ENCODE data around the gene NCKAP5. TPM values are rescaled to one million over a fixed set of nuclear protein-coding genes. Genes with fewer than 3 reads are reported as not detected.

The NCKAP5 gene
- total and polyA plus RNA-seq, 2 experiments from 2014 or later = 0.21 to 0.31 TPM

DNA sequence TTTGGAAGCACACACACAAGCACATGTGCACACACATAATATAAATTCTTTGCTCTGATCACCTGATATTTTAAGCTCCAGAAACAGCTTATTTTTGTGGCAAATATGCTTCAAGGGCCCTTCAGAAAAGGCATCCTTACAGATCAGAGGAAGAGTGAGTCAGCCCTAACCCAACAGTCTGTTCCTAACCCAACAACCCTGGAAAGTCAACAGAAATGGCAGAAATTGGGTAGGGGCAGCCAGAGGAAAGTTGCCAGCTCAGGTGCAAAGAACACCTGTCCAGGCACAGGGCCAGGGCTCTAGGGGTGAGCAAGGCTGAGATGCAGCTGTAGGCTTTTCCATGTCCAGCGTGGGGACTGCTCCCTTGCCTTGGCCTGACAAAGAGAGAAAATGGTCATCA lies 6.4 kb upstream of the NCKAP5 start:
- no peaks in the 10 kb centered on the region for H3K27me3 ChIP-seq
- H3K36me3 ChIP-seq = no peaks in the 10 kb centered on the region
- no peaks in the 10 kb centered on the region for H3K9me3 ChIP-seq (ENCODE audit: low read depth)
- no peak overlapping the region for H3K27ac ChIP-seq
- no peak for TF ChIP-seq CTCF (IDR thresholded peaks at IDR 0.05; ENCODE audit: low read depth, low read length)
- DNase-seq (ENCODE audit: low read depth in 1 of 2, low spot score in 1 of 2) = no peak
- no peak overlapping the region for H3K4me3 ChIP-seq
- no peaks in the 10 kb centered on the region for H3K4me1 ChIP-seq (ENCODE audit: low read depth)

GRCh38 chr2:133574186-133574585 lies 5.9 kb upstream of the NCKAP5 start:
- Histone ChIP-seq H3K9me3 (ENCODE audit: low read depth) (no peaks in the 10 kb centered on the region), H3K4me3 (no peak overlapping the region), H3K27ac (no peak overlapping the region), H3K27me3 (no peaks in the 10 kb centered on the region), H3K36me3 (no peaks in the 10 kb centered on the region), H3K4me1 (ENCODE audit: low read depth) (no peaks in the 10 kb centered on the region)
- no peak for DNase-seq (ENCODE audit: low read depth in 1 of 2, low spot score in 1 of 2)
- no peak for TF ChIP-seq CTCF (IDR thresholded peaks at IDR 0.05; ENCODE audit: low read depth, low read length)

GRCh38 chr2:133573491-133574162 lies 5.4 kb upstream of the NCKAP5 start:
- H3K4me3 ChIP-seq = no peak overlapping the region
- no peaks in the 10 kb centered on the region for H3K4me1 ChIP-seq (ENCODE audit: low read depth)
- TF ChIP-seq CTCF (IDR thresholded peaks at IDR 0.05; ENCODE audit: low read depth, low read length) = no peak
- no peak for DNase-seq (ENCODE audit: low read depth in 1 of 2, low spot score in 1 of 2)
- H3K9me3 ChIP-seq (ENCODE audit: low read depth) = no peaks in the 10 kb centered on the region
- H3K36me3 ChIP-seq = no peaks in the 10 kb centered on the region
- H3K27ac ChIP-seq = no peak overlapping the region
- no peaks in the 10 kb centered on the region for H3K27me3 ChIP-seq

DNA sequence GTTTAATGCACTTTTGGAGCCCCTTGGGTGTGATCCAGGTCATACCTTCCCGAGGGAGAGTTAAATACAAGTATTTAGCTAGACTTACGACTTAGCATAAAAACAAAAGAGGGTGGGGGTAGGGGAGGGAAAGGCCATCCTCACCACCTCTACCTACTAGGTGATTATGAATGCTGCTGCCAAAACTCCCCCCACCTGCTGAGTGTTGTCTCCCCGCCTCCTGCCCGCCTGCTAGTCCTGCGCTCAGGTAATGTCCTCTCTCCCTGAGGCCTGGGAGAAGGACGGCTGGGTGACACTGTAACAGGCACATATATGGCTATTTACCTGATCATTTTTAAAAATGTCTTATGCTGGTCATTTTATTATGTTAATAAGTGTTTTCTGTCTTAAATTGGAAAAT lies 3.0 kb upstream of the NCKAP5 start:
- H3K27ac ChIP-seq = no peak overlapping the region
- peaks cover 8% of the 10 kb centered on the region for H3K4me1 ChIP-seq (ENCODE audit: low read depth)
- H3K4me3 ChIP-seq = no peak overlapping the region
- H3K36me3 ChIP-seq = no peaks in the 10 kb centered on the region
- DNase-seq (ENCODE audit: low read depth in 1 of 2, low spot score in 1 of 2) = no peak
- H3K27me3 ChIP-seq = no peaks in the 10 kb centered on the region
- TF ChIP-seq CTCF (IDR thresholded peaks at IDR 0.05; ENCODE audit: low read depth, low read length) = no peak
- H3K9me3 ChIP-seq (ENCODE audit: low read depth) = no peaks in the 10 kb centered on the region

DNA sequence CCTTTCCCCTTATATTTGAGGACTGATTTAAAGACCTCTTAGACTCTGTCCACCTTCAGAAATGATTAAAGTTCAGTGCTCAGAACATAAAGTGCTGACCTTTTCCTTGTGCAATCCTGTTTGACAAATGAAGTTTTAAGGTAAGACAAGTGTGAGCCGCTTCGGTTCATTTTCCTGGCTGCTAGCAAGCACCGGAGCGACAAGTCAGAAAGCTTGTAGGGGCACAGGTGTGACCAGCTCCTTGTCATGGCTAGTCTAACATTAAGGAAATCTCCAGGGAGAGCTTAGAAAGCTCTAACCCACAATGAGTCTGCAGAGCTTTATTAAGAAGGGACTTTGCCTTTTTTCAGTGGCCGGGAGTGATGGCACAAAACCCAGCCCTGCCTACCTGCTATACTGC lies 2.3 kb upstream of the NCKAP5 start:
- no peak for DNase-seq (ENCODE audit: low read depth in 1 of 2, low spot score in 1 of 2)
- no peaks in the 10 kb centered on the region for H3K27me3 ChIP-seq
- no peaks in the 10 kb centered on the region for H3K36me3 ChIP-seq
- H3K27ac ChIP-seq = no peak overlapping the region
- TF ChIP-seq CTCF (IDR thresholded peaks at IDR 0.05; ENCODE audit: low read depth, low read length) = no peak
- peaks cover 8% of the 10 kb centered on the region for H3K4me1 ChIP-seq (ENCODE audit: low read depth)
- no peaks in the 10 kb centered on the region for H3K9me3 ChIP-seq (ENCODE audit: low read depth)
- no peak overlapping the region for H3K4me3 ChIP-seq

All from cardiac muscle cell (in vitro differentiated cells and primary cell).